Uterus (tissue), 2 donors: ENCODE results near the gene CPSF4.

Experiments
- CTCF ChIP-seq, 4 experiments: fragments of 200-600 bp in 2 of 4; fragments of 450-650 bp in 2 of 4; sonication (generic) in 2 of 4; IDR thresholded peaks; one replicate each; pipeline ENCODE4 v1.5.1; 2016 to 2019; ENCODE audit warnings: antibody characterized with exemption in 4 of 4, mild to moderate bottlenecking in 2 of 4, moderate library complexity in 1 of 4
- POLR2A ChIP-seq, 2 donors: fragments of 450-650 bp; IDR thresholded peaks; one replicate each; pipeline ENCODE4 v1.6.1; 2016; ENCODE audit warnings: antibody characterized with exemption in 2 of 2, mild to moderate bottlenecking in 1 of 2, moderate library complexity in 1 of 2

GRCh38 chr7:99406557-99406956, 32.2 kb upstream of the CPSF4 start:
- no peak for TF ChIP-seq CTCF (IDR thresholded peaks at IDR 0.05)
- no peak for TF ChIP-seq POLR2A (IDR thresholded peaks at IDR 0.05)
